Posterior cingulate gyrus (tissue), 11 donors: ENCODE results near the gene BCKDHB.
A peak's percentile ranks its signal among the peaks of the same experiment; 100 is the strongest.

Experiments
- DNase-seq, 10 donors: peaks; one replicate each; pipeline versions ENCODE4 v3.0.0 to v3.0.0-alpha.2; 2020 to 2021; ENCODE audit warnings: mixed read lengths in 3 of 10
- intact Hi-C: fragments of 100-400 bp; cut with DNase I; formaldehyde crosslinking; loops from one replicate; pipeline ENCODE4 v1.15.1; 2023

BCKDHB gene

DNA sequence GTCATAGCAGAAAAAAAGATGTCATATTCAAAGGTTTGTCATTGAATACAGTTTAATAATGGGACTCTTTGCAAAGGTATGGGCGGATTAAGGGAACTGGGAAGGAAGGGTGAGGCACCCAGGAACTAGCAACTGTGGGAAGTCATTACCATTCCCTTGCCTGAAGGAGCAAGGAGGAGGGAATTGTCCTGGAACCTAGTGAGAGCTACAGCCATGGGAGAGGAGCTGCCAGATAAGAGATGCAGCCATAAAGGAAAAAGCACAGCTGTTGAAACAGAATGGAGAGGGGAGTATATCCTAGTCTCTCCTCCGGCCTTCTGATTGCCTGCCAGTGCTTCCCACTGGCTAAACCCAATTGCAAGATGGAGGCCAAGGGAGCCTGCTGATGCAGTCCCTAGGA, 250.6 kb downstream of the BCKDHB start:
- intact Hi-C loops, result no loop called here
- peak in 1 of 10 donors; percentile 24 for DNase-seq

- intact Hi-C loops, result no loop called here
- DNase-seq, result no peak
These were observed 251.2 kb downstream of the BCKDHB start for GRCh38 chr6:80357674-80358073.

GRCh38 chr6:80363501-80364122, 257.1 kb downstream of the BCKDHB start:
- intact Hi-C loops, result no loop called here
- DNase-seq, result no peak

DNA sequence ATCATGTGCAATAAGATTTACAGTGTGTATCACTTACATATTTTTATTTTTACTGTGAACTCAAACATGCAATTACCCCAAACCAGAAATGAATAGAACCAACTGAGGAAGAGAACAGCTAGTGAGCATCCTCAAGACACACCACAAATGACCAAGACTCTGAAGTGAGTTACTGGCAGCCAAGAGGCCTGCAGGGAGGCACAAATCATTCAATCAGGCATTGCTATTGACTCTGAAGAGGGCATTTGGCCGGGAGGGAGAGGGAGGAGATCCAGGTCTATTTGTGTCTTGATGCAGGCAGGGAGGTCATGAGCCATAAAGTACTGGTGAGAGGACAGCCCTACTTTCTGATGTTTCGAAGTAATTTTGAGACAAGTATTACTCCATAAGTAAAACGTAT, 257.7 kb downstream of the BCKDHB start:
- no peak for DNase-seq
- intact Hi-C loops, result no loop called here

DNA sequence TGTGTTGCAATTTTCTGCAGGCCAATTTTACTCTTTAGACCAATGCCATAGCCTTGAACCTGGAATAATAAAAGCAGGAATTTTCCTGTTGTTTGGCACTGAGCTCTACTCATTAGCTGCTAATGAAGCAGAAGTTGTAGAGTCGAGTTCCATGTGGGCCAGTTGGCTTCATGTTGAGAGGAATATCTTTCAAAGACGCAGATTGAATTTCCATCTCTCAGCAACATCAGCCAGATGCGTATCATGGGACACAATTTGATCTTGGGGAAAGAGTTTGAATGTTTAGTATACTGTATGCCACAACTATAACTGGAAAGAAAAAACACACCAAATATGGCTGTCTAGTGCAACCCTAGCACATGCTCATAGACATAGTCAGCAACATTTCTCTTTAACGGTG, 259.6 kb downstream of the BCKDHB start:
- DNase-seq, result no peak
- intact Hi-C loops, result no loop called here

DNA sequence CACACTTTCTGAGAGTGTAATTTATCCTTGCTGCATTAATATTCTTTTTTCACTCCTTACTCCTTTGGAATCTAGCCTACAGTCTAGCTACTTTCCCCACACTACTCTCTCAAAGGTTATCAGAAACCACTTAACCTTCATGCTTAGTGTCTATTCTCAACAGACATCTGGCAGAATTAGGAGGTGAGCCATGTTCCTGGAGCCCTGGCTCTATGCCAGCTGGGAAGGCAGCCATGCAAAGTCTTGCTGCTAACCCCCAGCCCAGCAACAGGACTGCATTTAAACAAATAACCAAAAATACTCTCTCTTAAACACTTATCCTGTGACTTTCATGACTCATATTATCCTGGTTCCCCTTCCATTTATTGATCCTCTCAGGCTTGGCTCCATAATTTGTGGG, 260.2 kb downstream of the BCKDHB start:
- DNase-seq, result peak in 3 of 10 donors; percentile 32 to 77 (median 68)
- intact Hi-C loops, result no loop called here

- intact Hi-C loops, result no loop called here
- DNase-seq, result no peak
These were observed 269.9 kb downstream of the BCKDHB start for GRCh38 chr6:80376411-80376810.

DNA sequence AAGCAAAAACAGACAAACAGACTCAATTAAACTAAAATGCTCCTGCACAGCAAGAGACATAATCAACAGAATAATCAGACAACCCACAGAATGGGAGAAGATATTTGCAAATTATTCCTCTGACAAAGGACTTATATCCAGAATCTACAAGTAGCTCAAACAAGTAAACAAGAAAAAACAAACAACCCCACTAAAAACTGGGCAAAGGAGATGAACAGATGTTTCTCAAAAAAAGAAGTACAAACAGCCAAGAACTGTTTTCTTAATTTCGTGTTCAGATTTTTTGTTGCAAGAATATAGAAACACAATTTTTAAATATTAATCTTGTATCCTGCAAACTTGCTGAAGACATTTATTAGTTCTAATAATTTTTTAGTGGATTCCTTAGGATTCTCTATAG, 274.1 kb downstream of the BCKDHB start:
- no peak for DNase-seq
- intact Hi-C loops, result no loop called here

DNA sequence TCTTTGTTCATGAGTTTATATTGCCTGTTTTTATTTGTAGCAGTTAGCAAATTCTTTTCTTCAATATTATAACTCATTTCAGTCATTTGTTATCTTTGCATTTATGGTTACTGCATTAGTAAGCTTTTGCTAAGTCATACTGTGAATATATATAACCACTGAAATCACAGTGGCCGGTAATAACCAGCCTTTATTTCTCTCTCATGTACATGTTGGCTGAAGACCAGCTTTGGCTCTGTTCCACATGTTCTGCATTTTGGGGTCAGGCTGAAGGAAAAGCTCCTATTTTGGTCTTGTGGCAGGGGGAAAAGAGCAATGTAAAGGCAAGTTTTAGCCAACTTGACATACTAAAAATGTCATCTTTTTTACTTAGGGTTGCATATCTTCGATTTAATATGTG, 276.3 kb downstream of the BCKDHB start:
- intact Hi-C loops, result no loop called here
- DNase-seq, result no peak

GRCh38 chr6:80388507-80388906, 282.0 kb downstream of the BCKDHB start:
- no peak for DNase-seq
- intact Hi-C loops, result no loop called here
